Tongue (tissue), 2 donors: ENCODE results near the gene USP34. TPM values are rescaled to one million over a fixed set of nuclear protein-coding genes. Genes with fewer than 3 reads are reported as not detected.
A peak's percentile ranks its signal among the peaks of the same experiment; 100 is the strongest.
"Not testable (repeated sequence)": the region's sequence is repeated elsewhere in the genome, so short reads cannot be mapped to it uniquely, and the experiment has no call there.

ENCODE experiments used
- DNase-seq: peaks from one replicate; pipeline ENCODE4 v3.0.0-alpha.2; 2015
- total RNA-seq: library from RNA; depleted of rRNA; stranded (reverse); fragments of >200 nt; gene quantifications from one replicate; pipeline ENCODE4 v1.2.3, GENCODE V29; 2014

The USP34 gene
- total RNA-seq, 1 donor from 2014 or later, result 162 TPM

- no peak for DNase-seq
These were observed 223.6 kb downstream of the USP34 start for GRCh38 chr2:61247204-61247812.

- no peak for DNase-seq
These were observed 226.2 kb downstream of the USP34 start for GRCh38 chr2:61244694-61245093.

- no peak for DNase-seq
These were observed 229.6 kb downstream of the USP34 start for GRCh38 chr2:61241266-61241665.

GRCh38 chr2:61238219-61239012 lies 232.5 kb downstream of the USP34 start:
- no peak for DNase-seq

GRCh38 chr2:61235716-61236115 lies 235.2 kb downstream of the USP34 start:
- no peak for DNase-seq

- no peak for DNase-seq
These were observed 237.3 kb downstream of the USP34 start for GRCh38 chr2:61233581-61233980.

GRCh38 chr2:61229936-61230335 lies 241.0 kb downstream of the USP34 start:
- DNase-seq, result no peak

- DNase-seq, result no peak
These were observed 248.3 kb downstream of the USP34 start for GRCh38 chr2:61222567-61222966.

- DNase-seq, result no peak
These were observed 249.1 kb downstream of the USP34 start for GRCh38 chr2:61221819-61222218.

GRCh38 chr2:61220768-61221167 lies 250.1 kb downstream of the USP34 start:
- DNase-seq, result no peak

- DNase-seq, result no peak
These were observed 252.1 kb downstream of the USP34 start for GRCh38 chr2:61218817-61219170.

- no peak for DNase-seq
These were observed 252.6 kb downstream of the USP34 start for GRCh38 chr2:61218076-61218816.

GRCh38 chr2:61214171-61214570 lies 256.7 kb downstream of the USP34 start:
- no peak for DNase-seq

GRCh38 chr2:61210332-61210981 lies 260.4 kb downstream of the USP34 start:
- no peak for DNase-seq

- no peak for DNase-seq
These were observed 265.8 kb downstream of the USP34 start for GRCh38 chr2:61205132-61205531.

- DNase-seq, result no peak
These were observed 274.2 kb downstream of the USP34 start for GRCh38 chr2:61196671-61197070.

- not testable (repeated sequence) for DNase-seq
These were observed 276.2 kb downstream of the USP34 start for GRCh38 chr2:61194646-61195045.

GRCh38 chr2:61193670-61194561 lies 277.0 kb downstream of the USP34 start:
- peak; percentile 19 for DNase-seq

- no peak for DNase-seq
These were observed 283.8 kb downstream of the USP34 start for GRCh38 chr2:61187085-61187484.

GRCh38 chr2:61185231-61185728 lies 285.6 kb downstream of the USP34 start:
- no peak for DNase-seq

GRCh38 chr2:61184263-61184662 lies 286.6 kb downstream of the USP34 start:
- no peak for DNase-seq

- DNase-seq, result no peak
These were observed 287.1 kb downstream of the USP34 start for GRCh38 chr2:61183795-61184194.
